GM21717 (cell line): ENCODE measurements around the gene C6orf62.
"Not testable (repeated sequence)": the region's sequence is repeated elsewhere in the genome, so short reads cannot be mapped to it uniquely, and the experiment has no call there.

Experiments
- ATAC-seq: cut with Tn5 transposase; IDR thresholded peaks from one replicate; pipeline ENCODE4 v1.9.1; 2021; ENCODE audit warnings: mild to moderate bottlenecking, moderate library complexity; ENCODE audit not compliant: unreplicated experiment

Gene C6orf62

GRCh38 chr6:24719125-24719971, at the start of gene C6orf62:
Gene C6orf62 (minus strand): TSS chr6:24719154. CDS start chr6:24718668, 486 bp downstream.
- ATAC-seq, result no peak

DNA sequence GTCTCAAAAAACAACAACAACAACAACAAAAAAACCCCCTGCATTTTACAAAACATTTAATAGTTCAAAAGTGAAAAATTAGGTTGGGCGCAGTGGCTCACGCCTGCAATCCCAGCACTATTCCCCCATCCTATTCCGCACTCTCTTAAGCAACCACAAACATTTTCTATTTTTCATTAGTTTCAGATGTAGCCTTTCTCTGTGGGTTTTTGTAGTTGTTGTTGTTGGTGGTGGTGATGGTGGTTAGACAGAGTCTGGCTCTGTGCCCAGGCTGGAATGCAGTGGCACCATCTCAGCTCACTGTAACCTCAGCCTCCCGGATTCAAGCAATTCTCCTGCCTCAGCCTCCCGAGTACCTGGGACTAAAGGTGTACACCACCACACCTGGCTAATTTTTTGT, 49.4 kb upstream of the C6orf62 start:
- no peak for ATAC-seq

- ATAC-seq, result peak; percentile 52
Measured at GRCh38 chr6:24766680-24767462, 47.9 kb upstream of the C6orf62 start.

GRCh38 chr6:24765968-24766367, 47.0 kb upstream of the C6orf62 start:
- not testable (repeated sequence) for ATAC-seq

DNA sequence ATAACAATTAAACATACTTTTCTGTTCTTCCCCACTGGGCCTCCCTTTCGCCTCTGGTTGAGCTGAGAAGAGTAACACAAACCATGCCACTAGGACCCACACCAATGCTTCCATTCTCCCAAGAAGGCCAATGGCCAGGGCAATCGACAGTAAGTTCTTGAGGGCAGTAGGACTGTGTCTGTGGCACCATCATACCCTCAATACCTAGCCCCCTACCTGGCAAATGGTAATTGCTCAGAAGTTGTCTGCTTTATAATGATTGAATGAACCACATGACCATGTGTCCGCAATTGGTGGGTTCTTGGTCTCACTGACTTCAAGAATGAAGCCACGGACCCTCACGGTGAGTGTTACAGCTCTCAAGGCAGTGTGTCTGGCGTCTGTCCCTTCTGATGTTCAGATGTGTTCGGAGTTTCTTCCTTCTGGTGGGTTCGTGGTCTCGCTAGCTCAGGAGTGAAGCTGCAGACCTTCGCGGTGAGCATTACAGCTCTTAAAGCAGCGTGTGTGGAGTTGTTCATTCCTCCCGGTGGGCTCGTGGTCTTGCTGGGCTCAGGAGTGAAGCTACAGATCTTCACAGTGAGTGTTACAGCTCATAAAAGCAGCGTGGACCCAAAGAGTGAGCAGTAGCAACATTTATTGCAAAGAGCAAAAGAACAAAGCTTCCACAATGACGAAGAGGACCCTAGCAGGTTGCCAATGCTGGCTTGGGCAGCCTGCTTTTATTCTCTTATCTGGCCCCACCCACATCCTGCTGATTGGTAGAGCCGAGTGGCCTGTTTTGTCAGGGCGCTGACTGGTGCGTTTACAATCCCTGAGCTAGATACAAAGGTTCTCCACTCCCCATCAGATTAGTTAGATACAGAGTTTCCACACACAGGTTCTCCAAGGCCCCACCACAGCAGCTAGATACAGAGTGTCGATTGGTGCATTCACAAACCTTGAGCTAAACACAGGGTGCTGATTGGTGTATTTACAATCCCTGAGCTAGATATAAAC, 46.2 kb upstream of the C6orf62 start:
- ATAC-seq, result not testable (repeated sequence)

GRCh38 chr6:24763578-24763977, 44.6 kb upstream of the C6orf62 start:
- ATAC-seq, result no peak

DNA sequence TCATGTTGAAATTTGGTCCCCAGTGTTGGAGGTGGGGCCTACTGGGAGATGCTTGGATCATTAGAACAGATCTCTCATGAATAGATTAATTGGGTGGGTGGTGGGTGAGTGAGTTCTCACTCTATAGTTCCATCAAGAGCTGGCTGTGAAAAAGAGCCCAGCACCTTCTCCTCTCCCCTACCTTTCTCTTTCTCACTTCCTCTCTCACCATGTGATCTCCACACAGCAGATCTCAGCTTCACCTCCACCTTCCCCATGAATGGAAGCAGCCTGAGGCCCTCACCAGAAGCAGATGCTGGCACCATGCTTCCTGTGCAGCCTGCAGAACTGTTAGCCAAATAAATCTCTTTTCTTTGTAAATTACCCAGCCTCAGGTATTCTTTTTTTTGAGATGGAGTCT, 42.9 kb upstream of the C6orf62 start:
- no peak for ATAC-seq

GRCh38 chr6:24761193-24761835, 42.4 kb upstream of the C6orf62 start:
- no peak for ATAC-seq

- ATAC-seq, result no peak
Measured at GRCh38 chr6:24760210-24760609, 41.3 kb upstream of the C6orf62 start.

DNA sequence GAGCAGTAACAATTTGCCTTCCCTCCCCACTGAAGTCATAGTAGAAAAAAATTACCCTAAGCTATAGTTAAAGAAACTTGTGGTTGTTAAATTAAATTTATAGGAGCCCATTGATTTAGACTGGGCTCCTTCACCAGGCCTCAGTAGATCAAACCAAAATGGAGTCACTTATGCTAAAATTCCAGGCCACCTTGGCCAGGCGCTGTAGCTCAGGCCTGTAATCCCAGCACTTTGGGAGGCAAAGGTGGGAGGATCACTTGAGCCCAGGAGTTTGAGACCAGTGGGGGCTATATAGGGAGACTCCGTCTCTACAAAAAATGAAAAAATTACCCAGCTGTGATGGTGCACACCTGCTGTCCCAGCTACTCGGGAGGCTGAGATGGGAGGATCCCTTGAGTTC, 40.8 kb upstream of the C6orf62 start:
- no peak for ATAC-seq

DNA sequence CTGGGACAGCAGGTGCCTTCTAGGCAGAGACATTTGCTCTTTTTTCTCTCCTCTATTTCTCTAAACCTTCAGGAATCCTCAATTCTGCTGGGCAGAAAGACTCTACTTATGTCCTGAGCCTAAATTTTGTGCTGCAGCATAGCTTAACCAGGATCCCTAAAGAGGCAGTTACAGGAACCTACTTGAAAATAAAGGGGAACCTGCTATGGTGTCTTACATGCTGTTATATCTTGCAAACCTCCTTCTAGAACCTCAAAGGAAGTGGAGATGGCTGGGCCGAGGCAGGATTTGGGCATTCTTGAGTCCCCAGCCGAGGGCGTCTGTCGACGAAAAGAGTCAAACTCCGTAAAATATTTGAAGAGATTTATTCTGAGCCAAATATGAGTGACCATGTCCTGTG, 38.7 kb upstream of the C6orf62 start:
- ATAC-seq, result no peak

DNA sequence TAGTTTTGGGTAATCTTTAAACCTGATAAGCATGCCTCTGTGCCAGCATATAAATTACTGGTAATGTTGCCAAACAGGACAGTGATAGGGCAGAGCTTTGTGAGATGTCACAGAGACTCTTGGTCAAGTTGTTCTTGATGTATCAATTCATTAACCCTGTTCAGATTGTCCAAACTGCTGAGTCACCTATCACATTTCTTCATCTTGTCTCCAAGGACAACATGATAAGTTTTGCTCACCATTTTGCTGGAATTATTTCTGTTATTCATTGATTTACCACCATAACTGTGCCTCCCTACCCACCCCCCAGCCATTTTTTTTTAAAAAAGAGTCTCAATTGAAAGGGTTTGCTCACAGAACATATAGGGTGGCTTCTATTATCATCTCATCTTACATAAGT, 36.3 kb upstream of the C6orf62 start:
- no peak for ATAC-seq

DNA sequence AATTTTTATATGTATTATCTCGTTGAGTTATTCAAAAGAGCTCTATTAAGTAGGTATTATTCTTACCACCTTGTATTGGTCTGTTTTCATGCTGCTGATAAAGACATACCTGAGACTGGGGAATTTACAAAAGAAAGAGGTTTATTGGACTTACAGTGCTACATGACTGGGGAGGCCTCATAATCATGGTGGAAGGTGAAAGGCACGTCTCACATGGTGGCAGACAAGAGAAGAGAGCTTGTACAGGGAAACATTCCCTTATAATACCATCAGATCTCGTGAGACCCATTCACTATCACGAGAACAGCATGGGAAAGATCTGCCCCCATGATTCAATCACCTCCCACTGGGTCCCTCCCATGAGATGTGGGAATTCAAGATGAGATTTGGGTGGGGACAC, 35.4 kb upstream of the C6orf62 start:
- not testable (repeated sequence) for ATAC-seq

- ATAC-seq, result no peak
Measured at GRCh38 chr6:24753545-24753944, 34.6 kb upstream of the C6orf62 start.

GRCh38 chr6:24752917-24753492, 34.1 kb upstream of the C6orf62 start:
- ATAC-seq, result no peak

DNA sequence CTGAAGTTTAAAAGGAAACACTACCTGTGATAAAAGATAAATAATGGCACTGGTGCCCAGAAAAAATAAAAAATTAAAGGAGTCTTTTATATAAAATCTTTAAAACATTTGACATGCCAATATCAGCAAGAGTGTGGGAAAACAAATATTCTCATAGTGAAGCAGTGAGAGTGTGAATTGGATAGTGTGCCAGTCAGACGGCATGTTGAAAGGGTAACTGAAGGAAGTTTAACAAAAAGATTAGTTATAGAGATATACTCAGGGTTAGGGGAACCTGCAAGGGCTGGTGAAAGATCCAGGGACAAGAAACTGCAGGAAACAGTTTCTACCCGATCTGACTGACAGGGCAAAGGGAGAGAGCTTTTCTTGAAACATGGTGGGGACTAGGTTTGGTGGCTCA, 33.5 kb upstream of the C6orf62 start:
- ATAC-seq, result no peak

DNA sequence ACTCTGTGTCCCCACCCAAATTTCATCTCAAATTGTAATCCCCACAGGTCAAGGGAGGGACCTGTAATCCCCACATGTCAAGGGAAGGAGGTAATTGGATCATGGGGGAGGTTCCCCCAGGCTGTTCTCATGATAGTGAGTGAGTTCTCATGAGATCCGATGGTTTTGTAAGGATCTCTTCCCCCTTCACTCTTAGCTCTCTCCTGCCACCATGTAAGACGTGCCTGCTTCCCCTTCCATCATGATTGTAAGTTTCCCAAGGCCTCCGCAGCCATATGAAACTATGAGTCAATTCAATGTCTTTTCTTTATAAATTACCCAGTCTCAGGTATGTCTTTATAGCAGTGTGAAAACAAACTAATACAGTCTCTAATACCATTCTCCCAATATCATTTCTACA, 31.9 kb upstream of the C6orf62 start:
- not testable (repeated sequence) for ATAC-seq

GRCh38 chr6:24749297-24749696, 30.3 kb upstream of the C6orf62 start:
- ATAC-seq, result no peak

- ATAC-seq, result no peak
Measured at GRCh38 chr6:24744911-24745310, 26.0 kb upstream of the C6orf62 start.

- ATAC-seq, result no peak
Measured at GRCh38 chr6:24743944-24744335, 25.0 kb upstream of the C6orf62 start.
